DOHH2 (cell line): ENCODE results near the gene COIL.

ENCODE experiments used
- H3F3A ChIP-seq: fragments of 200-600 bp; sonication (generic), shearing (Covaris generic); 2 replicates; pipeline ENCODE4 v1.6.0; 2016; ENCODE audit warnings: antibody characterized with exemption, mild to moderate bottlenecking; ENCODE audit not compliant: control insufficient read depth, insufficient read depth
- H3K27ac ChIP-seq: fragments of 200-600 bp; sonication (generic); 2 replicates; pipeline ENCODE4 v1.5.1; 2014; ENCODE audit warnings: low read depth, mild to moderate bottlenecking, low read length, moderate library complexity
- H3K27me3 ChIP-seq: fragments of 200-600 bp; sonication (generic); 2 replicates; pipeline ENCODE4 v1.6.1; 2014; ENCODE audit warnings: mild to moderate bottlenecking, low read length, mixed read lengths; ENCODE audit not compliant: control insufficient read depth
- H3K36me3 ChIP-seq: fragments of 200-600 bp; sonication (generic); 2 replicates; pipeline ENCODE4 v1.6.1; 2014; ENCODE audit warnings: mild to moderate bottlenecking, low read length, moderate library complexity, mixed read lengths; ENCODE audit not compliant: control insufficient read depth
- H3K4me1 ChIP-seq: fragments of 200-600 bp; sonication (generic); 2 replicates; pipeline ENCODE4 v1.6.1; 2014; ENCODE audit warnings: mild to moderate bottlenecking, low read length, mixed read lengths; ENCODE audit not compliant: control insufficient read depth
- H3K4me2 ChIP-seq: fragments of 200-600 bp; sonication (generic); 2 replicates; pipeline ENCODE4 v1.6.0; 2014; ENCODE audit warnings: mild to moderate bottlenecking, low read length, moderate library complexity
- H3K4me3 ChIP-seq: fragments of 200-600 bp; sonication (generic); 2 replicates; pipeline ENCODE4 v1.5.1; 2014; ENCODE audit warnings: mild to moderate bottlenecking, low read length, mixed read lengths
- H3K79me2 ChIP-seq: fragments of 200-600 bp; sonication (generic); 2 replicates; pipeline ENCODE4 v1.6.1; 2014; ENCODE audit warnings: mild to moderate bottlenecking, low read length, mixed read lengths; ENCODE audit not compliant: control insufficient read depth
- H3K9me2 ChIP-seq: fragments of 200-600 bp; sonication (generic); replicated peaks from 2 replicates; pipeline ENCODE4 v1.6.1; 2014; ENCODE audit warnings: mild to moderate bottlenecking, low read length, mixed read lengths; ENCODE audit not compliant: control insufficient read depth
- H3K9me3 ChIP-seq: fragments of 200-600 bp; sonication (generic); 2 replicates; pipeline ENCODE4 v1.6.1; 2014; ENCODE audit warnings: antibody characterized with exemption, low read length, mixed read lengths; ENCODE audit not compliant: control insufficient read depth, insufficient read depth
- H4K20me1 ChIP-seq: fragments of 200-600 bp; sonication (generic); 2 replicates; pipeline ENCODE4 v1.6.0; 2014; ENCODE audit warnings: low read depth, mild to moderate bottlenecking, antibody characterized with exemption, low read length, moderate library complexity; ENCODE audit not compliant: control insufficient read depth, insufficient read depth
- CTCF ChIP-seq: fragments of 200-600 bp; sonication (generic); IDR thresholded peaks from one replicate; pipeline ENCODE4 v1.5.1; 2014; ENCODE audit warnings: antibody characterized with exemption, mild to moderate bottlenecking, low read depth, low read length; ENCODE audit not compliant: poor library complexity, severe bottlenecking
- EZH2phosphoT487 ChIP-seq: fragments of 200-600 bp; sonication (generic); IDR thresholded peaks from 2 replicates; pipeline ENCODE4 v1.6.1; 2017; ENCODE audit warnings: borderline replicate concordance, mild to moderate bottlenecking, antibody characterized with exemption, low read length, moderate library complexity, mixed read lengths

Gene COIL

GRCh38 chr17:56994009-56994792 is 33.4 kb upstream of the COIL start:
- Histone ChIP-seq H3K4me2 (no peak overlapping the region), H3K36me3 (peaks cover 37% of the 10 kb centered on the region), H3K4me3 (no peak overlapping the region)

DNA sequence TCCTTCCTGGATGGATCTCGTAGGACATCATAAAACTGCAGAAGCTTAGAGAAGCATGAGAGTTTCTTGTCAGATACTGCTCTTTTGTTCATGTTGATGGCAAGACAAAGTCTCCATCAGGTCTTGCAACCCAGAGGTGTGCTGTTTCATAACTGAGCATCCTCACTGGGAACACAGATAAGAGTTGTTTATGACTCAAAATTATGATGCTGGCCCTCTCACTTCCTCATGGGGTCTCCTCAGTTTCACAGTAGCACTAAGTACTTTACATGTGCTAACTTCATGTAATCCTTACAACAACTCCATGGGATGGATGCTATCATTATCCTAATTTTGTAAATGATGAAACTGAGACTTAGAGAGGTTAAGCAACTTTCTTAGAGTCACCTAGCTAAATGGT is 31.5 kb upstream of the COIL start:
- Histone ChIP-seq H3K9me2 (no peaks in the 10 kb centered on the region), H3K9me3 (no peaks in the 10 kb centered on the region), H3K4me1 (no peaks in the 10 kb centered on the region), H3K4me3 (no peak overlapping the region), H3K27ac (no peak overlapping the region), H3K36me3 (peaks cover 47% of the 10 kb centered on the region), H3F3A (no peaks in the 10 kb centered on the region), H3K4me2 (no peak overlapping the region), H4K20me1 (no peaks in the 10 kb centered on the region), H3K27me3 (no peaks in the 10 kb centered on the region), H3K79me2 (no peaks in the 10 kb centered on the region)
- TF ChIP-seq EZH2phosphoT487: no peak
- no peak for TF ChIP-seq CTCF

More at GRCh38 chr17:56994009-56994792, 33.4 kb upstream of the COIL start:
- Histone ChIP-seq H3K9me2 (no peaks in the 10 kb centered on the region), H3K27me3 (no peaks in the 10 kb centered on the region), H3K27ac (no peak overlapping the region), H3K4me1 (no peaks in the 10 kb centered on the region), H4K20me1 (no peaks in the 10 kb centered on the region), H3K9me3 (no peaks in the 10 kb centered on the region), H3K79me2 (no peaks in the 10 kb centered on the region), H3F3A (no peaks in the 10 kb centered on the region)
- no peak for TF ChIP-seq EZH2phosphoT487
- TF ChIP-seq CTCF: no peak

- Histone ChIP-seq H3K4me1 (no peaks in the 10 kb centered on the region), H3K4me2 (no peak overlapping the region), H3K79me2 (no peaks in the 10 kb centered on the region), H3F3A (no peaks in the 10 kb centered on the region), H3K4me3 (no peak overlapping the region), H3K27ac (no peak overlapping the region), H3K9me3 (no peaks in the 10 kb centered on the region), H3K9me2 (no peaks in the 10 kb centered on the region), H3K27me3 (no peaks in the 10 kb centered on the region), H4K20me1 (no peaks in the 10 kb centered on the region), H3K36me3 (peaks cover 45% of the 10 kb centered on the region)
- TF ChIP-seq EZH2phosphoT487: no peak
- TF ChIP-seq CTCF: no peak
These were observed 28.2 kb upstream of the COIL start for GRCh38 chr17:56988901-56989572.
